Lower leg skin (tissue), 4 donors: ENCODE measurements around the gene ZFAND2A. TPM values are rescaled to one million over a fixed set of nuclear protein-coding genes. Genes with fewer than 3 reads are reported as not detected.
"Not testable (repeated sequence)": the region's sequence is repeated elsewhere in the genome, so short reads cannot be mapped to it uniquely, and the experiment has no call there.

Experiments
- DNase-seq, 2 donors: peaks; one replicate each; pipeline ENCODE4 v3.0.0-alpha.2; 2019; ENCODE audit warnings: low spot score in 2 of 2
- H3K4me3 ChIP-seq: fragments of 200-600 bp; sonication (generic); 2 replicates; pipeline ENCODE4 v1.5.1; 2017; ENCODE audit warnings: mild to moderate bottlenecking, low read depth; ENCODE audit not compliant: poor library complexity, severe bottlenecking
- POLR2A ChIP-seq, 2 donors: fragments of 450-650 bp; IDR thresholded peaks; one replicate each; pipeline ENCODE4 v1.6.1; 2016 to 2017; ENCODE audit warnings: antibody characterized with exemption in 2 of 2, mild to moderate bottlenecking in 1 of 2, moderate library complexity in 1 of 2
- WGBS, 2 donors: methylation state at CpG; one replicate each; pipeline ENCODE4 v1.1.5; 2018; 5-methylcytosine and 5-hydroxymethylcytosine counted together
- intact Hi-C: fragments of 100-400 bp; cut with DNase I; formaldehyde crosslinking; loops from one replicate; pipeline ENCODE4 v1.15.0; 2023; ENCODE audit warnings: low total_unique reads
- total RNA-seq, 4 donors: library from RNA; depleted of rRNA; stranded (reverse); fragments of >200 nt; gene quantifications; one replicate each; pipeline ENCODE4 v1.1.0, GENCODE V29; 2016
- TF ChIP-seq, protein P1 (sequence below), 3 donors: fragments of 450-650 bp; IDR thresholded peaks; one replicate each; pipeline ENCODE4 v1.5.1; 2016; ENCODE audit warnings: antibody characterized with exemption in 3 of 3, mild to moderate bottlenecking in 3 of 3, moderate library complexity in 2 of 3

Gene ZFAND2A
- total RNA-seq, 4 donors from 2014 or later, result 9.4 to 26.0 (median 22.8) TPM

DNA sequence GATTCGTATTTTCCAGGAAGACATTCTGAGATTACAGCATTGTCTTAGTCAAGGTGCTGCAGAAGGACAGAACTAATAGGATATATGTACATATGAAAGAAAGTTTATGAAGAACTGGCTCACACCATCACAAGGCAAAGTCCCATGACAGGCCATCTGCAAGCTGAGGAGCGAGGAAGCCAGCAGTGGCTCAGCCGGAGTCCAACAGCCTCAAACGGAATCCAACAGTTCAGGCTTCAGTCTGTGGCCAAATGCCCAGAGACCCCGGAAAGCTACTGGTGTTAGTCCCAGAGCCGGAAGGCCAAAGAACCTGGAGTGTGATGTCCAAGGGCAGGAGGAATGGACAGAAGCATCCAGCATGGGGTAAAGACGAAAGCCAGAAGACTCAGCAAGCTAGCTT is 4.4 kb upstream of the ZFAND2A start:
- TF ChIP-seq, protein P1, sequence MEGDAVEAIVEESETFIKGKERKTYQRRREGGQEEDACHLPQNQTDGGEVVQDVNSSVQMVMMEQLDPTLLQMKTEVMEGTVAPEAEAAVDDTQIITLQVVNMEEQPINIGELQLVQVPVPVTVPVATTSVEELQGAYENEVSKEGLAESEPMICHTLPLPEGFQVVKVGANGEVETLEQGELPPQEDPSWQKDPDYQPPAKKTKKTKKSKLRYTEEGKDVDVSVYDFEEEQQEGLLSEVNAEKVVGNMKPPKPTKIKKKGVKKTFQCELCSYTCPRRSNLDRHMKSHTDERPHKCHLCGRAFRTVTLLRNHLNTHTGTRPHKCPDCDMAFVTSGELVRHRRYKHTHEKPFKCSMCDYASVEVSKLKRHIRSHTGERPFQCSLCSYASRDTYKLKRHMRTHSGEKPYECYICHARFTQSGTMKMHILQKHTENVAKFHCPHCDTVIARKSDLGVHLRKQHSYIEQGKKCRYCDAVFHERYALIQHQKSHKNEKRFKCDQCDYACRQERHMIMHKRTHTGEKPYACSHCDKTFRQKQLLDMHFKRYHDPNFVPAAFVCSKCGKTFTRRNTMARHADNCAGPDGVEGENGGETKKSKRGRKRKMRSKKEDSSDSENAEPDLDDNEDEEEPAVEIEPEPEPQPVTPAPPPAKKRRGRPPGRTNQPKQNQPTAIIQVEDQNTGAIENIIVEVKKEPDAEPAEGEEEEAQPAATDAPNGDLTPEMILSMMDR (IDR thresholded peaks at IDR 0.05), result no peak
- TF ChIP-seq POLR2A (IDR thresholded peaks at IDR 0.05), result no peak
- no peak overlapping the region for H3K4me3 ChIP-seq
- no peak for DNase-seq
- 86 to 91% methylated on average over 7 of the region's 7 CpGs for WGBS, 2 donors
- intact Hi-C loops, result no loop called here

DNA sequence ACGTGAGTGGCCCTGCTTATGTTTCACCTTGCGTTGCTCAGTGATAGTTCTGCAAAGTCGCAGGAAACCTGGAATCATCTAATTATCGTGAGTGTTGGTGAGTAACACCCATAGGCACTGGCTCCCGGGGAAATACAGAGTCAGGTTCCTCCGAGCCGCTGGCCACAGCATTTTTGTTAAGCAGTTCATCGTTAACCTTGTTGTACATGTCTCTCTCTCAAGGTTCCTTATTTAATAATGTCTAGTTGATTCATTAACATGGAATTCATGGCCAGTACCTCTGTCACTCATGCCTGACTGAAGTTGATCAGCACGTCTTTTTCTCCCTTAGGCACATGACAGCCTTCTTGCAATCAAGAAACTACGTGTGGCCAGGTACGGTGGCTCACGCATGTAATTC is 3.1 kb upstream of the ZFAND2A start:
- intact Hi-C loops, result no loop called here
- WGBS, 2 donors, result 92 to 94% methylated on average over 12 of the region's 12 CpGs
- DNase-seq, result no peak

DNA sequence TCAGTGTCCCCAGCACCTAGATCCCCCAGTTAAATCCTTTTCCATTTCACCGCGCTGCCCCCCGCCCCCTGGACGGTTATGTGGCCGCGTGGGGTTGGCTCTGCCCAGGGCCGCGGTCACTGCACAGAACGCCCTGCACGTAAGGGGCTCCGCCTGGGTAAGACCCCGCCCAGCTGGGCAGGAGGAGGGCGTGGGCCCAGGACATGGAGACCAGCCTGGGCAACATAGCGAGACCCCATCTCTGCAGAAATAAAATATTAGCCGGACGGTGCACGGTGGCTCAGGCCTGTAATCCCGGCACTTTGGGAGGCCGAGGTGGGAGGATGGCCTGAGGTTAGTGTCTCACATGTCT is 650 bp upstream of the ZFAND2A start:
- H3K4me3 ChIP-seq, result peak overlapping the region; percentile 49
- intact Hi-C loops, result no loop called here
- 22 to 36% methylated on average over 15 to 19 of the region's 19 CpGs for WGBS, 2 donors
- TF ChIP-seq POLR2A (IDR thresholded peaks at IDR 0.05), result no peak
- TF ChIP-seq, protein P1 (IDR thresholded peaks at IDR 0.05), result no peak
- no peak for DNase-seq

More for the DNA sequence above, 3.1 kb upstream of the ZFAND2A start:
- TF ChIP-seq, protein P1 (IDR thresholded peaks at IDR 0.05), result no peak
- TF ChIP-seq POLR2A (IDR thresholded peaks at IDR 0.05), result no peak
- no peak overlapping the region for H3K4me3 ChIP-seq

DNA sequence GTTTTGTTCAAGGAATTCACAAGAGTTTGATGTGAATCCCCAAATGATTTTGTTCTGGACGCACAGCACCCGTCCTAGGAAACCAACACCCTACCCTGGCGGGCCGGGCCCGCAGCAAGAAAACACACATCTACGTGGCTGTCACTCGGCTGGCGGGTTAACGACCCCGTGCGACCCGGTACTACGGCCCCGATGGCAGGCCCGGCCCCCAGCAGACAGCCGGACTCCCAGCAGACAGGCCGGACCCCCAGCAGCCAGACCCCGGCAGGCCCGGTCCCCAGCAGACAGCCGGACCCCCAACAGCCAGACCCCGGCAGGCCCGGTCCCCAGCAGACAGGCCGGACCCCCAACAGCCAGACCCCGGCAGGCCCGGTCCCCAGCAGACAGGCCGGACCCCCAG is 765 bp downstream of the ZFAND2A start:
- H3K4me3 ChIP-seq, result peak overlapping the region; percentile 93
- intact Hi-C loops, DNase-seq: not testable (repeated sequence)
- 11 to 13% methylated on average over 3 to 12 of the region's 26 CpGs for WGBS, 2 donors

DNA sequence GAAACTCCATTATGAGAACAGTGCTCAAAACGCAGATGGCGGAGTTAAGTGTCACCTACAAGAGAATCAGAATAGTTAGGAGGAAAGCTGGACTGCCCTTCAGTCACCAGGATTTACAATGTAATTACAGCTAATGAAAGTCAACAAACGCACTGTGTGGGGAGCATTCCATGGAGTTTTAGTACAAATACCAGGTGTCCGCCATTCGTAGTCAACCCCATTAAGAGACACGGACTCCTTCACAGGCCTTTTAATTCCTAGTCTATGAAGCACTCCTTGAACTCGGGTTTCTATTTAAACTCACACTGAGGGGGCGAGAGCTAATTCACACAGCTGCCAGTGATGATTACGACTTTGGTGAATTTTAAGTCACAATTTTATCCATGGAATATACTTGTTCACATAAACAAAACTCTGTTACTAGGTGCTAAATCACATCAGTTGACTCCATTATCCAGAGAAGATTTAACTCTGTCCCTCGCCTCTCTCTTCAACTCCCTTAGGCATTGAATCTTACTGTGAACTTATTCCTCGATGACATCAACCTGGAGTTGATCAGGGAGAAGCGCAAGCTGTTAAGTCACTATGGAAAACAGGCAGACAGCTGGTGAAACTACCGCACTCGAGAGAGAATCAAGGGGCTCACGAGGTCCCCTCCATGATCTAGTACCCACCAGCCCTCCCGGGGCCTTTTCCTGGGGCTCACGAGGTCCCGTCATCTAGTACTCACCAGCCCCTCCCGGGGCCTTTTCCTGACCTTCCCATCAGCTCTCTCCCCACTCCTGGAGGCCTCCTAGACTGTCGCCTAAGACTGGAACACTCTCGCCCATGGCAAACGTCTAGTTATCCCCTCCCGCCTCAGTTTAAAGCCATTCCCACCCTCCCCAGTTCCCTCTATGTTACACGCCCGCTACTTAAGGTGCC is 1.5 kb downstream of the ZFAND2A start:
- WGBS, 2 donors, result 64 to 65% methylated on average over 25 of the region's 25 CpGs
- no peak for DNase-seq
- intact Hi-C loops, result no loop called here

More for the DNA sequence above, 1.5 kb downstream of the ZFAND2A start:
- peak overlapping the region; percentile 93 for H3K4me3 ChIP-seq
- TF ChIP-seq, protein P1 (IDR thresholded peaks at IDR 0.05), result no peak
- no peak for TF ChIP-seq POLR2A (IDR thresholded peaks at IDR 0.05)
